ENCODE data around the gene RGS3.

RGS3 gene

DNA sequence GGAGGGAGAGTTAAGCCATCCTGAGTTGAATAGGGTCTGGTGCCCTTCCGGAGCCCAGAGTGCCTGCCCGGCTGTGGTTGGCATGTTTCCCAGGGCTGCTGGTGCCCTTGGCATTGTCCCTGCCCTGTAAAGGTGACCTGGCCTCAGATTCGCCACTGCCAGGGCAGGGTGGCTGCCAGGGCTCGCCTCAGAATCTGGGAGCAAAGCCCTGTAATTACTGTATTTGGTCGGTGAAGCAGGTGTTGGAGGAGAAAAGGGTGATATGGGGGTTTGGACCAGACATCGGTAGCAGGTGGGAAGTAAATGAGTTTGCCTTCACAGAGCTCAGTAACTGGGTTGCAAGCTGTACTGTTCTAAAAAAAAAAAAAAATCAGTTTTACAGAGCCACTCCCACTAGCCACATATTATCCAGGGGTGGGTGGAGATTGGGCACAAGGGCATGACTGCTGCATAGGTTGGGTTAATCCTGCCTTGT lies 47.6 kb downstream of the RGS3 start:
- H3K27ac ChIP-seq = no peak overlapping the region
- no peak for TF ChIP-seq ZFX (IDR thresholded peaks at IDR 0.05)
- TF ChIP-seq, protein P1, sequence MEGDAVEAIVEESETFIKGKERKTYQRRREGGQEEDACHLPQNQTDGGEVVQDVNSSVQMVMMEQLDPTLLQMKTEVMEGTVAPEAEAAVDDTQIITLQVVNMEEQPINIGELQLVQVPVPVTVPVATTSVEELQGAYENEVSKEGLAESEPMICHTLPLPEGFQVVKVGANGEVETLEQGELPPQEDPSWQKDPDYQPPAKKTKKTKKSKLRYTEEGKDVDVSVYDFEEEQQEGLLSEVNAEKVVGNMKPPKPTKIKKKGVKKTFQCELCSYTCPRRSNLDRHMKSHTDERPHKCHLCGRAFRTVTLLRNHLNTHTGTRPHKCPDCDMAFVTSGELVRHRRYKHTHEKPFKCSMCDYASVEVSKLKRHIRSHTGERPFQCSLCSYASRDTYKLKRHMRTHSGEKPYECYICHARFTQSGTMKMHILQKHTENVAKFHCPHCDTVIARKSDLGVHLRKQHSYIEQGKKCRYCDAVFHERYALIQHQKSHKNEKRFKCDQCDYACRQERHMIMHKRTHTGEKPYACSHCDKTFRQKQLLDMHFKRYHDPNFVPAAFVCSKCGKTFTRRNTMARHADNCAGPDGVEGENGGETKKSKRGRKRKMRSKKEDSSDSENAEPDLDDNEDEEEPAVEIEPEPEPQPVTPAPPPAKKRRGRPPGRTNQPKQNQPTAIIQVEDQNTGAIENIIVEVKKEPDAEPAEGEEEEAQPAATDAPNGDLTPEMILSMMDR (conservative IDR thresholded peaks at IDR 0.05) = no peak

DNA sequence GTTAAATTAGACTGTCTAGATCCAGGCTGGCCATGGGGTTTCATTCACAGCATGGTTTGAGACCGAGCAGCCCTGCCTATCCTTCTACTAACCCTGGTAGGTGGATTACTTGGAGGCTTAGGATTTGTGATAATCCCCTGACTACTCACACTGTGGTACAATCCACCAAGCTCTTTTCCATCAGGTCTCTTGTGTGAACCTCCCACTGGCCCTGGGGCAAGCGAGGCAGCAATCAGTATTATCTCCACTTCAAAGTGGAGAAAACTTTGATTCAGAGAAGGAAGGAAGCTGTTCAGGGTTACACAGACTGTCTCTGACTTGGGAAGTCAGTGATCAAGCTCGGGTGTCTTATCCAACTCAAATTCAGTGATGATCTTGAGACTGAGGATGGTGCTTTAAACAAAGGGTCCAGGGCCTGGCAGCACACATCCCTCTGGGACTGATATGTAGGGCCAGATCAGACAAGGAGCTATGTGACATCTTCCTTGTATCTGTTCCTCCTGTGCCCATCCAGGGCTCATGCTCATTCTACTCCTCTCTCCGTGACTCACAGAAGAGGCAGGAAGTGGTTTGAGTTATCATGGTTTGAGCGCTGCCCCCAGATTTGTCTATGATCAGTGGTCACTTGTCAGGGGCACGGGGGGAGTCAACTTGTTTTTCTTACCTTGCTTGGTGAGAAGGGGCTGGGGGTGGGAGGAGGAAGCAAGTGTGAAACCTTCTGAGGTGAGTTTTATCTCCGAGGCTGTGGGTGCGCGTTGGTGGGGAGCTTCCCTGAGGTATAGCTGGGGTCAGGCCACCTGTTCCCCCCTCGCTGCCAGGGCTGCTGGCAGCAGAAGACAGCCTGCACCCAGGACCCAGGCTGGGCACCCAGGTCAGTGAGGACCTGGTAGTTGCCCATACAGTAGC lies 48.6 kb downstream of the RGS3 start:
- no peak for TF ChIP-seq ZFX (IDR thresholded peaks at IDR 0.05)
- TF ChIP-seq, protein P1 (conservative IDR thresholded peaks at IDR 0.05) = no peak

DNA sequence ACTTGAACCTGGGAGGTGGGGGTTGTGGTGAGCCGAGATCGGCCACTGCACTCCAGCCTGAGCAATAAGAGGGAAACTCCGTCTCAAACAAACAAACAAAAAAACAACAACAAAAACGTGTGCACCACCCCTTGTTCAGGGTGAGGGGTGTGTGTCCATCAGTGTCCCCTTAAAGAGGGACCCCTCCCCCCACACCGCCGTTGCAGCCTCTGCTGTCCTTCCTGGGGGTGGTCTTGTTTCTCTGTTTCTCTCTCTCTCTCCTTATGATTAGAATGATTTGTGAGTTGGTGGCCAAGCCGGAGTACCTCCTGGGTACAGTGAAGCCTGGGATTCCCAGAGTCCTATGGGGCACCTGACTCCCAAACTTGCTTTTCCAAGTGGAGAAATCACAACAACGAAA lies 49.6 kb downstream of the RGS3 start:
- TF ChIP-seq, protein P1 (conservative IDR thresholded peaks at IDR 0.05) = no peak
- TF ChIP-seq ZFX (IDR thresholded peaks at IDR 0.05) = no peak
- no peak overlapping the region for H3K27ac ChIP-seq

More for the DNA sequence above, 48.6 kb downstream of the RGS3 start:
- no peak overlapping the region for H3K27ac ChIP-seq

DNA sequence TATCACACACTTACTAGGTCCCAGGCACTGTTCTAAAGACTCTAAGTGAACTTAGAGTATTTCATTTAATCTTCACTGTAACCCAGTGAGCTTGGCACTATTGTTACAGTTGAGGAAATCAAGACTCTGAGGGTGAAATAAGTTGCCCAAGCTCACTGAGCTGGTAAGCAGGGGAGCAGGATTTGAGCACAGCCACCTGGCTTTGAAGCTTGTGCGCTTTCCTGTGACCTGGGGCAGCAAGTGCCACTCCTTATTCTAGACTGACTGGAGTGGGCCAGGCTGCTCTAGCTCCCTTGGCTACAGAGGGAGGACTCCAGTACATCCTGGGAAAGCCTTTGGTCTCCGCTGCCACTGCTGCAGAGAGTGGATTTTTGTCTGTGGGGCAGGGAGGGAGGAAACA lies 50.0 kb downstream of the RGS3 start:
- H3K27ac ChIP-seq = no peak overlapping the region
- TF ChIP-seq, protein P1 (conservative IDR thresholded peaks at IDR 0.05) = no peak
- TF ChIP-seq ZFX (IDR thresholded peaks at IDR 0.05) = no peak

DNA sequence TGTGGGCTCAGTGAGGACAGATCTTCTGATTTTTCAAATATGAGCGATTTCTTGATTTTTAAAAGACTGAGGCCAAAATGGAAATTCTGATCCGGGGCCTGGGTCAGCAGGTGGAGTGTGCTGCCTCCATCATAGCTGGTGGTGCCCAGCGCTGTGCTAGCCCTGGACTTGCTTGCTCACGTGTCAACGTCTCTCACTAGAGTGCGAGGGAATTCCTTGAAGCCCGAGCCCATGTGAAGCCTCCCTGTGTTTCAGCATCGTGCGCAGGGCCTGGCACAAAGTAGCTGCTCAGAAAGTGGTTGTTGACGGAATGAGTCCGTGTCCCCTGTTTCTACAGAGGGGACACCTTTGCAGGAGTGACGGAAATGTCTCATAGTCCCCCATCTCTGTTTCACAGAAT lies 50.5 kb downstream of the RGS3 start:
- TF ChIP-seq ZFX (IDR thresholded peaks at IDR 0.05) = no peak
- no peak overlapping the region for H3K27ac ChIP-seq

DNA sequence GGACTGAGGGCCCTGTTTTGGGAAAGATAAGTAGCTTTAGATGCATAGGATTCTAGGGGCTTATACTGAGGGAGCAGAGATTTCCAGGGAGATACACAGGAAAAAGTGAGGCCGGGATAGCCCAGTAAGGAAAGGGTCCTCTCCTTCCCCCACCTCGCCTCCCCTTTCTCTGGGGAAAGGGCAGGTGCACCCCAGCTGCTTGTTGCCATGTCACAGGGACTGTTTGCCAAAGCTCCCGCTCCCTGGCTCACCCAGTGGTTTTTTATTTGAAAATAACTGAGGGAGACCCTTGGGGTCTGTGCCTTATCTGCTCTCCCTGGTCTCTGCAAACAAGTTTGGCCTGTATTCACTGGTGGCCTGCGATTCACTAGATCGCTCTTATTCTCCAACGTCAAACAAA lies 51.2 kb downstream of the RGS3 start:
- TF ChIP-seq, protein P1 (conservative IDR thresholded peaks at IDR 0.05) = no peak
- no peak for TF ChIP-seq ZFX (IDR thresholded peaks at IDR 0.05)
- no peak overlapping the region for H3K27ac ChIP-seq

DNA sequence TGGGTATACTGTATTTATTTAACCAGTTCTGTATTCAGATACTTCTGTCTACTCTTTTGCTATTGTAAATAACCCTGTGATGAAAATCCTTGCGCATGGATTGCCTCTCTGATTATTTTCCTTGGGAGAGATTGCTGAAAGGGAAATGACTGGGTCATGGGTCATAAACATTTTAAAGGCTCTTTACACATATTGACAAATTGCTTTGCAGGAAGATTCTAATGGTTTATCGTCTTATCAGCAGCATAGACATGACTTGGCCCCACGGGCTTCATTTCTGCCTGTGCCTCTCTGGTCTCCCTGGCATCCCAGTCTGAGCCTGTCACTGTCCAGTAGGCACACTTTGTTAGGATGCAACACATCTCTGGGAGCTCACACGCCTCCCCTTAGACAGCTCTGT lies 52.3 kb downstream of the RGS3 start:
- TF ChIP-seq, protein P1 (conservative IDR thresholded peaks at IDR 0.05) = no peak
- no peak for TF ChIP-seq ZFX (IDR thresholded peaks at IDR 0.05)
- no peak overlapping the region for H3K27ac ChIP-seq
